NB4 (cell line): ENCODE measurements around the gene TMC2.

Source experiments
- TF ChIP-seq, protein P1 (sequence below): IDR thresholded peaks from one replicate; pipeline ENCODE4 v1.5.1; 2012; ENCODE audit warnings: low read depth, low read length
- TF ChIP-seq, protein P2 (sequence below): IDR thresholded peaks from 2 replicates; pipeline ENCODE4 v1.6.1; 2011; ENCODE audit warnings: low read depth, low read length

DNA sequence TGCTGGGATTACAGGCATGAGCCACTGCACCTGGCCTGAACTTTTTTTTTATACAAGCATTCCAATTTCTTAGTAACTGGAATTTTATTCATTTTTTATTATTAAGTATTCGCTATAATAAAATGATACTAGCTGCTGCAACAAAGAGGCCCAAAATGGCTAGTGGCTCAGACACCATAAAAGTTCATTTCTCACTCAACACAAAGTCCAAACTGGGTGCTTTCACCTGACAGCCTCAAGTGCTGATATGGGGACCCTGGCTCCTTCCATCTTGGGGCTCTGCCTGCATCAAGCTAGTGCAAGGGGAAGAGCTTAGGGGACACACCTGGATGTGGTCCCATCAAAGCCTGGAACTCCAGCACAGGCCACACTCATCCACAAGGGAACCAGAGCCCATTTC is 103.9 kb downstream of the TMC2 start:
- TF ChIP-seq, protein P1, sequence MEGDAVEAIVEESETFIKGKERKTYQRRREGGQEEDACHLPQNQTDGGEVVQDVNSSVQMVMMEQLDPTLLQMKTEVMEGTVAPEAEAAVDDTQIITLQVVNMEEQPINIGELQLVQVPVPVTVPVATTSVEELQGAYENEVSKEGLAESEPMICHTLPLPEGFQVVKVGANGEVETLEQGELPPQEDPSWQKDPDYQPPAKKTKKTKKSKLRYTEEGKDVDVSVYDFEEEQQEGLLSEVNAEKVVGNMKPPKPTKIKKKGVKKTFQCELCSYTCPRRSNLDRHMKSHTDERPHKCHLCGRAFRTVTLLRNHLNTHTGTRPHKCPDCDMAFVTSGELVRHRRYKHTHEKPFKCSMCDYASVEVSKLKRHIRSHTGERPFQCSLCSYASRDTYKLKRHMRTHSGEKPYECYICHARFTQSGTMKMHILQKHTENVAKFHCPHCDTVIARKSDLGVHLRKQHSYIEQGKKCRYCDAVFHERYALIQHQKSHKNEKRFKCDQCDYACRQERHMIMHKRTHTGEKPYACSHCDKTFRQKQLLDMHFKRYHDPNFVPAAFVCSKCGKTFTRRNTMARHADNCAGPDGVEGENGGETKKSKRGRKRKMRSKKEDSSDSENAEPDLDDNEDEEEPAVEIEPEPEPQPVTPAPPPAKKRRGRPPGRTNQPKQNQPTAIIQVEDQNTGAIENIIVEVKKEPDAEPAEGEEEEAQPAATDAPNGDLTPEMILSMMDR: no peak
- TF ChIP-seq, protein P2, sequence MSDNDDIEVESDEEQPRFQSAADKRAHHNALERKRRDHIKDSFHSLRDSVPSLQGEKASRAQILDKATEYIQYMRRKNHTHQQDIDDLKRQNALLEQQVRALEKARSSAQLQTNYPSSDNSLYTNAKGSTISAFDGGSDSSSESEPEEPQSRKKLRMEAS: no peak
